Tibial nerve (tissue), 4 donors: ENCODE measurements around the gene ASGR2. TPM values are rescaled to one million over a fixed set of nuclear protein-coding genes. Genes with fewer than 3 reads are reported as not detected.

ENCODE experiments used
- DNase-seq, 2 donors: peaks; one replicate each; pipeline ENCODE4 v3.0.0-alpha.2; 2019; ENCODE audit warnings: low spot score in 2 of 2
- H3K27ac ChIP-seq, 4 donors: fragments of 200-600 bp; sonication (generic) in 3 of 4; one replicate each; pipeline ENCODE4 v1.5.1; 2017 to 2019; ENCODE audit warnings: mild to moderate bottlenecking in 1 of 4
- H3K27me3 ChIP-seq, 2 donors: fragments of 200-600 bp; sonication (generic) in 1 of 2; one replicate each; pipeline versions ENCODE4 v1.5.1 to v1.6.0; 2017 to 2019
- H3K36me3 ChIP-seq, 3 donors: fragments of 200-600 bp; sonication (generic); one replicate each; pipeline ENCODE4 v1.5.1; 2018 to 2019
- H3K4me1 ChIP-seq, 4 donors: fragments of 200-600 bp; sonication (generic) in 3 of 4; one replicate each; pipeline ENCODE4 v1.5.1; 2017 to 2019
- H3K4me3 ChIP-seq, 4 donors: fragments of 200-600 bp; sonication (generic) in 3 of 4; one replicate each; pipeline ENCODE4 v1.5.1; 2017 to 2019; ENCODE audit warnings: mild to moderate bottlenecking in 1 of 4, moderate library complexity in 1 of 4
- H3K9me3 ChIP-seq, 4 donors: fragments of 200-600 bp; sonication (generic) in 3 of 4; one replicate each; pipeline ENCODE4 v1.5.1; 2017 to 2019
- EP300 ChIP-seq, 2 donors: sonication (generic); formaldehyde crosslinking; IDR thresholded peaks; one replicate each; pipeline ENCODE4 v1.6.1; 2017; ENCODE audit warnings: antibody characterized with exemption in 2 of 2, mild to moderate bottlenecking in 1 of 2
- POLR2A ChIP-seq, 2 donors: fragments of 450-650 bp; IDR thresholded peaks; one replicate each; pipeline ENCODE4 v1.6.1; 2017; ENCODE audit warnings: antibody characterized with exemption in 2 of 2, mild to moderate bottlenecking in 2 of 2, moderate library complexity in 2 of 2
- WGBS, 2 donors: methylation state at CpG; one replicate each; pipeline ENCODE4 v1.1.5; 2018; 5-methylcytosine and 5-hydroxymethylcytosine counted together
- small RNA-seq: library from RNA; depleted of rRNA; stranded (forward); fragments of <200 nt; gene quantifications from one replicate; pipeline ENCODE3, GENCODE V24; 2016
- total RNA-seq, 4 donors: library from RNA; depleted of rRNA; stranded (reverse); fragments of >200 nt; gene quantifications; one replicate each; pipeline ENCODE4 v1.1.0, GENCODE V29; 2016
- TF ChIP-seq, protein P1 (sequence below), 5 experiments: fragments of 200-600 bp in 3 of 5; fragments of 450-650 bp in 2 of 5; sonication (generic) in 3 of 5; IDR thresholded peaks; one replicate each; pipeline ENCODE4 v1.5.1; 2016 to 2019; ENCODE audit warnings: antibody characterized with exemption in 5 of 5, mild to moderate bottlenecking in 3 of 5, moderate library complexity in 2 of 5

The ASGR2 gene
- total RNA-seq, 4 donors from 2014 or later, result 0.60 TPM; not detected in 3

DNA sequence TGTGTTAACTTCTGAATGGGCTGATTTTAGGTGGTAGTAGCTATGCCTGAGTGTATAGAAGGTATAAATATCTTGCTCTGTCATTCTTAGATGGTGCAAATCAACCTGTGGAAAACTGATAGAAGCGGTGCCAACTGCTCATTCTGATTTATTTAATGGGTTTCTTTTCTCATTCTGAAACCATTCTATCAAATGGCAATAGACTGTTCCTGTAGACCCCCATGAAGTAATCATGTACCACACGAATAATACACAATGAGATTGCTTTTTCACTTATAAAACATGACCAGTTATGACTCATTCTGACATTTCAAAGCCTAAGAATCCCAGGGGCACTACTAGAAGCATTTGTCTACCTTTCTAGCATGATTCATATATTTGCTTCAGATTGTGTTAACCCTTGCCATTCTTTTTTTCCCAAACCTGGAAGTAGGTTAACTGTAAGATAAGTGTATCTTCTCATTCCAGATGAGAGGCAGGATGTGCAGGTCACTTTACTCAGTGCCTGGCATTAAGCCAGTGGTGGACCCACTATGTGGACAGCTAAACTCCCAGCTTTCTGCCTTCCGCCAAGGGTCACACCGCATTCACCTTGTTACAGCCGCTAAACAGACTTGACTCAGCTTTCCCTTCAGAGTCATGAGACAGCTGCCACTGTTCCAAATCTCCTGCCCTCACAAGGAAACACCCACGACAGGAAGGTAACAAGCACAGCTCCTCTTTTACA lies 54.3 kb downstream of the ASGR2 start:
- TF ChIP-seq, protein P1, sequence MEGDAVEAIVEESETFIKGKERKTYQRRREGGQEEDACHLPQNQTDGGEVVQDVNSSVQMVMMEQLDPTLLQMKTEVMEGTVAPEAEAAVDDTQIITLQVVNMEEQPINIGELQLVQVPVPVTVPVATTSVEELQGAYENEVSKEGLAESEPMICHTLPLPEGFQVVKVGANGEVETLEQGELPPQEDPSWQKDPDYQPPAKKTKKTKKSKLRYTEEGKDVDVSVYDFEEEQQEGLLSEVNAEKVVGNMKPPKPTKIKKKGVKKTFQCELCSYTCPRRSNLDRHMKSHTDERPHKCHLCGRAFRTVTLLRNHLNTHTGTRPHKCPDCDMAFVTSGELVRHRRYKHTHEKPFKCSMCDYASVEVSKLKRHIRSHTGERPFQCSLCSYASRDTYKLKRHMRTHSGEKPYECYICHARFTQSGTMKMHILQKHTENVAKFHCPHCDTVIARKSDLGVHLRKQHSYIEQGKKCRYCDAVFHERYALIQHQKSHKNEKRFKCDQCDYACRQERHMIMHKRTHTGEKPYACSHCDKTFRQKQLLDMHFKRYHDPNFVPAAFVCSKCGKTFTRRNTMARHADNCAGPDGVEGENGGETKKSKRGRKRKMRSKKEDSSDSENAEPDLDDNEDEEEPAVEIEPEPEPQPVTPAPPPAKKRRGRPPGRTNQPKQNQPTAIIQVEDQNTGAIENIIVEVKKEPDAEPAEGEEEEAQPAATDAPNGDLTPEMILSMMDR (IDR thresholded peaks at IDR 0.05), result no peak
- TF ChIP-seq EP300 (IDR thresholded peaks at IDR 0.05), result peak in 1 of 2 donors; percentile 37
- Histone ChIP-seq H3K4me1 (no peaks in the 10 kb centered on the region), H3K27ac (no peak overlapping the region), H3K36me3 (no peaks in the 10 kb centered on the region), H3K4me3 (no peak overlapping the region), H3K9me3 (no peaks in the 10 kb centered on the region), H3K27me3 (no peaks in the 10 kb centered on the region)
- DNase-seq, result no peak
- 49 to 53% methylated on average over 6 of the region's 6 CpGs for WGBS, 2 donors

DNA sequence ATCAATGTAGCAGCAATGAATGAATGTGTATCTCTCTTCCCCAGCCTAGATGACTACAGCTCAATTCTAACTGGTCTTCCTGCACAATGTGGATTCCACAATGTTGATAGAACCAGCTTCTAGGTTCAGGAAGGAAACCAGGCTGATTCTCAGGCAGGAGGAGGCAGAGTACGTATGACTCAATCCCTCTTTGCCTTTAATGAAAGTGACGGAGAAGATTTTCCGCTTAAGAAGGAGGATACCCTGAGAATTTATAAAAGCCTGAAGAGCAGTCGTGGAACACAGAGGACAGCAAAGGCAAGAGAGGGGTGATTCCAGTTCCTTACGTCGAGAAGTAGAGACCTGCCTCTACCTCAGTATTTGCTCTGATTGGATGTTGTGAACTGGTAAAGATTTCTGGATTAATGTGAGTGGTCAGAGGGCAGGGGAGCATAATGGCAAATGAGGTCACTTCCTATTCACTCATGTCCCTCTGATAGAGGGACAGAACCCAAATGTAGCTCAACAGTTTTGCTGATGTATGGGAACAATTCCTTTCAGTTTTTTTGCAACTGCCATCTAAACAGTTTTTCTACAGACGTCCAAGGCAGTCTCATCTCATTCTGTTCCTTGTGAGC lies 55.7 kb downstream of the ASGR2 start:
- H3K27me3 ChIP-seq, result no peaks in the 10 kb centered on the region
- 52 to 65% methylated on average over 7 of the region's 7 CpGs for WGBS, 2 donors
- no peaks in the 10 kb centered on the region for H3K4me1 ChIP-seq
- no peak overlapping the region for H3K27ac ChIP-seq
- H3K4me3 ChIP-seq, result no peak overlapping the region
- no peaks in the 10 kb centered on the region for H3K36me3 ChIP-seq
- no peak for DNase-seq
- no peaks in the 10 kb centered on the region for H3K9me3 ChIP-seq
- TF ChIP-seq EP300 (IDR thresholded peaks at IDR 0.05) (no peak), POLR2A (IDR thresholded peaks at IDR 0.05) (no peak)
- TF ChIP-seq, protein P1 (IDR thresholded peaks at IDR 0.05), result no peak

DNA sequence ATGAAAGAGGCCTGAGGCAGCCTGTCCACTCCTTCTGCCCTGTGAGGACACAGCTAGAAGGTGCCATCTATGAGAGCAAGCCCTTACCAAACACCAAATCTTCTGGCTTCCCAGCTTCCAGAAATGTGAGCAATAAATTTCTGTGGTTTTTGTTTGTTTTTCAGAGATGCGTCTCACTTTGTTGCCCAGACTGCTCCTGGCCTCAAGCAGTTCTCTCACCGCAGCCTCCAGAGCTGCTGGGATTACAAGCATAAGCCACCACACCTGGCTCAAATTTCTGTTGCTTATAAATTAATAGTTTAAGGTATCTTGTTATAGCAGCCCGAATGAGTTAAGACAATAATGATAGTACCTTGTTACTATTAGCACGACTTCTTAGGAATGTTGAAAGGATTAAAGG lies 58.2 kb downstream of the ASGR2 start:
- Histone ChIP-seq H3K36me3 (no peaks in the 10 kb centered on the region), H3K9me3 (no peaks in the 10 kb centered on the region), H3K4me3 (no peak overlapping the region), H3K4me1 (no peaks in the 10 kb centered on the region), H3K27ac (no peak overlapping the region), H3K27me3 (no peaks in the 10 kb centered on the region)
- 80 to 83% methylated on average over 4 of the region's 4 CpGs for WGBS, 2 donors
- no peak for TF ChIP-seq EP300 (IDR thresholded peaks at IDR 0.05)
- no peak for TF ChIP-seq POLR2A (IDR thresholded peaks at IDR 0.05)
- TF ChIP-seq, protein P1 (IDR thresholded peaks at IDR 0.05), result no peak
- no peak for DNase-seq

Small RNA genes within 50 kb of the gene (small RNA-seq; reads per million reads assigned to genes)
- not detected for gene AC120057.1

Other genes starting within 250 kb of the ASGR2 start
- not detected for gene ALOX12, start 118.8 kb downstream of the ASGR2 start, total RNA-seq
- 10 to 100 TPM; 17.8 to 83.4 (median 54.6) TPM for gene RNASEK, start 102.2 kb downstream of the ASGR2 start, total RNA-seq
- gene BCL6B, start 91.8 kb downstream of the ASGR2 start, total RNA-seq, result 1 to 10 TPM; 1.9 to 8.1 (median 3.2) TPM
- 1 to 10 TPM in 2 of 4 donors, under 1 TPM in 2; 0.22 to 1.8 (median 1.1) TPM for gene SLC16A13, start 78.8 kb downstream of the ASGR2 start, total RNA-seq
- under 1 TPM in 1 of 4 donors, not detected in 3; 0.78 TPM for gene SLC16A11, start 70.7 kb downstream of the ASGR2 start, total RNA-seq
- gene CLEC10A, start 34.6 kb downstream of the ASGR2 start, total RNA-seq, result 10 to 100 TPM in 2 of 4 donors, 1 to 10 TPM in 2; 2.2 to 19.8 (median 10.3) TPM
- 1 to 10 TPM in 1 of 4 donors, under 1 TPM in 2, not detected in 1; 0.21 to 1.5 (median 0.59) TPM for gene ASGR1, start 64.5 kb upstream of the ASGR2 start, total RNA-seq
- gene DLG4, start 105.0 kb upstream of the ASGR2 start, total RNA-seq, result 10 to 100 TPM in 3 of 4 donors, 1 to 10 TPM in 1; 7.3 to 22.8 (median 16.1) TPM
- 100 to 1,000 TPM; 565 to 850 (median 599) TPM for gene ACADVL, start 105.1 kb upstream of the ASGR2 start, total RNA-seq
- 10 to 100 TPM; 41.4 to 51.2 (median 46.7) TPM for gene DVL2, start 119.7 kb upstream of the ASGR2 start, total RNA-seq
- 10 to 100 TPM; 20.3 to 29.7 (median 23.3) TPM for gene PHF23, start 124.6 kb upstream of the ASGR2 start, total RNA-seq
- gene GABARAP, start 127.6 kb upstream of the ASGR2 start, total RNA-seq, result 100 to 1,000 TPM; 402 to 515 (median 456) TPM
- gene CTDNEP1, start 136.9 kb upstream of the ASGR2 start, total RNA-seq, result 10 to 100 TPM; 38.5 to 82.2 (median 65.9) TPM
- 10 to 100 TPM; 21.9 to 28.7 (median 25.0) TPM for gene ELP5, start 137.4 kb upstream of the ASGR2 start, total RNA-seq
- 1 to 10 TPM in 3 of 4 donors, not detected in 1; 2.0 to 5.9 (median 2.4) TPM for gene CLDN7, start 147.7 kb upstream of the ASGR2 start, total RNA-seq
- gene SLC2A4, start 166.9 kb upstream of the ASGR2 start, total RNA-seq, result 10 to 100 TPM in 1 of 4 donors, 1 to 10 TPM in 3; 5.2 to 20.1 (median 6.2) TPM
- 1 to 10 TPM in 1 of 4 donors, under 1 TPM in 3; under 0.01 to 2.1 (median 0.52) TPM for gene YBX2, start 179.8 kb upstream of the ASGR2 start, total RNA-seq
- 100 to 1,000 TPM; 106 to 278 (median 132) TPM for gene EIF5A, start 192.8 kb upstream of the ASGR2 start, total RNA-seq
- gene GPS2, start 200.5 kb upstream of the ASGR2 start, total RNA-seq, result 100 to 1,000 TPM in 1 of 4 donors, 10 to 100 TPM in 3; 36.1 to 108 (median 57.3) TPM
- gene NEURL4, start 214.5 kb upstream of the ASGR2 start, total RNA-seq, result 10 to 100 TPM; 16.2 to 40.2 (median 27.5) TPM
- gene ACAP1, start 221.7 kb upstream of the ASGR2 start, total RNA-seq, result 10 to 100 TPM in 3 of 4 donors, 1 to 10 TPM in 1; 8.1 to 33.1 (median 11.2) TPM
- gene KCTD11, start 237.3 kb upstream of the ASGR2 start, total RNA-seq, result 10 to 100 TPM; 25.3 to 35.4 (median 28.7) TPM
- gene TMEM95, start 240.3 kb upstream of the ASGR2 start, total RNA-seq, result not detected